ENCODE results near the gene SH2D6. TPM values are rescaled to one million over a fixed set of nuclear protein-coding genes. Genes with fewer than 3 reads are reported as not detected.

The SH2D6 gene
- total RNA-seq, 1 donor from 2014 or later, result not detected

- no peak for TF ChIP-seq CTCF (IDR thresholded peaks at IDR 0.05; ENCODE audit: insufficient read depth, low read length, poor library complexity, severe bottlenecking)
- H3K4me3 ChIP-seq (ENCODE audit: low read depth, low read length), result no peak overlapping the region
- no peaks in the 10 kb centered on the region for H3K27me3 ChIP-seq (ENCODE audit: control insufficient read depth, insufficient read depth, low read length)
- no peaks in the 10 kb centered on the region for H3K36me3 ChIP-seq (ENCODE audit: control insufficient read depth, insufficient read depth, low read length)
- no peak for DNase-seq (ENCODE audit: low read depth)
Observed at GRCh38 chr2:85444629-85445172, 26.2 kb downstream of the SH2D6 start.

DNA sequence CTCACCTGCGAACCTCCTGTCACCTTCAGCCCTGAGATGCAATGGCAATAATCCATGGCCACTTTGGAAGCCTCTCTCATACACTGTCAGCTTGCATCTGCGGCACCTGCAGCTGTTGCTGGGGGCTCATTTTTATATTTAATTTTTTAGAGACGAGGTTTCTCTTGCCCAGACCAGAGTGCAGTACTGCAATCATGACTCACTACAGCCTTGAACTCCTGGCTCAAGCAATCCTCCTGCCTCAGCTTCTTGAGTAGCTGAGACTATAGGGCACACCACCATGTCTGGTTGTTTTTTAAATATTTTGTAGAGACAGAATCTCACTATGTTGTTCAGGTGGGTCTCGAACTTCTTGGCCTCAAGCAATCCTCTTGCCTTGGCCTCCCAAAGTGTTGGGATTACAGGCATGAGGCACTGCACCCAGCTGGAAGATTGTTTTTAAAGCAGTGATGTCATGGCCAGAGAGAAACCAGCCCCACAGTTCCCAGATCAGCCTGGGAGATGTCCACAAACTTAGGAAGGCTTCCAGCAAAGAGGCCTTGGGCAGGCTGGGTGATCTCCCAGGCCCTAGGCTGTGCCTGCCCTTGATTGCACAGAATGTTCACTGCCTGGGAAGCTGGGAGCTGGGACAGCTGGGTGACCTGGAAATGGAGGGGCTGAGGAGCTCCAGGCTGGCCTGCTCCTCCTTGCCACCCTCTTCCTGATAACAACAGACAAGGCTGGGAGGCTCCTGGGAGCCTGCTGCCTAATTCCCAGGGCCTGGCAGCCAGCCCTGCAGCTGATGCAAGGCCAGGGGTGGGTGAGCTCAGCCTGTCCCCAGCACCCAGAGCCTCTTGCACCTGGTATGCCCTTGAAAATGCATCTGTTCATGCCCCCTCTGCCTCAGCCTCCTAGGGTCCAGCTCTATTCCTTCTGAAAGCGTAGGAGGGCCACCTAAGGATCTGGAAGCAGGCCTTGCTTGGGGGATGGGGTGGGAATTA, 27.1 kb downstream of the SH2D6 start:
- no peaks in the 10 kb centered on the region for H3K36me3 ChIP-seq (ENCODE audit: control insufficient read depth, insufficient read depth, low read length)
- no peak for DNase-seq (ENCODE audit: low read depth)
- TF ChIP-seq CTCF (IDR thresholded peaks at IDR 0.05; ENCODE audit: insufficient read depth, low read length, poor library complexity, severe bottlenecking), result no peak
- no peak overlapping the region for H3K4me3 ChIP-seq (ENCODE audit: low read depth, low read length)
- H3K27me3 ChIP-seq (ENCODE audit: control insufficient read depth, insufficient read depth, low read length), result no peaks in the 10 kb centered on the region

DNA sequence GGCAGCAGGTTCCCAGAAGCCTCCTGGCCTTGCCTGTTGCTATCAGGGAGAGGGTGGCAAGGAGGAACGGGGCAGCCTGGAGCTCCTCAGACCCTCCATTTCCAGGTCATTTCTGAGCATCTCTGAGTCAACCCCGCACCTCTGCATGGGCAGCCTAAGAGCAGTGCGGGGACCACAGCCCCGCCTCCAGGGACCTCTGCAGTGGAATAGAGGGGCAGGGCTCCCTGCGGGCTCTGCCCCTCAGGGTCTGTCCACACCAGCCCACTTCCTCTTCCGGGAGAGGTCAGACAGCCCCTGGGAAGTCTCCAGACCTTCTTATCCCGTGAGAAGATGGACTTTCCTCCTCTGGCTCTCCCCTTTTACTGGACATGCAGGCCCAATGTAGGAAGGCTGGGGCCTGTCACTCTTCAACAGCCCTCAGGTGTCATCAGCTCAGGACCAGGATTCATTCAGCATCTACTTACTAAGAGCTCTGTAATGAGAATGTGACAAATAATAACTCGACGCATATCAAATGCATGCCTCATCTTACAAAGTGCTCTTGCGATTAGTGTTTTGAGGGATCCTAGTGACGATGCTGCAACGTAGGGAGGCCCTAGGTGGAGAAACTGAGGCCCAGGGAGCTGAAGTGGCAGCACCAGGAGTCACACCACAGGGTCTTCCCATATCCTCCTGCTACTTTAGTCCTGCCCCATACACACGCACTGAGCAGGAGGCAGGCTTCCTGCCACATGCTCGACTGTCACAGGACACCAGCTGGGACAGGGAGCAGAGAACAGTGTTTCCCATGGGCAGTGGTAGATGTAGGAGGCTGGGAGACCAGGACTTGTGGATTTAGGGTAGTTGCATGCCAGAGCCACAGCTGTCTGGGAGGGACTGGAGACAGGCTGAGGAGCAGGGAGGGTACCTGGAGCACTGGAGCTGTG, 28.0 kb downstream of the SH2D6 start:
- no peaks in the 10 kb centered on the region for H3K27me3 ChIP-seq (ENCODE audit: control insufficient read depth, insufficient read depth, low read length)
- H3K36me3 ChIP-seq (ENCODE audit: control insufficient read depth, insufficient read depth, low read length), result no peaks in the 10 kb centered on the region
- no peak overlapping the region for H3K4me3 ChIP-seq (ENCODE audit: low read depth, low read length)
- no peak for DNase-seq (ENCODE audit: low read depth)
- TF ChIP-seq CTCF (IDR thresholded peaks at IDR 0.05; ENCODE audit: insufficient read depth, low read length, poor library complexity, severe bottlenecking), result no peak

DNA sequence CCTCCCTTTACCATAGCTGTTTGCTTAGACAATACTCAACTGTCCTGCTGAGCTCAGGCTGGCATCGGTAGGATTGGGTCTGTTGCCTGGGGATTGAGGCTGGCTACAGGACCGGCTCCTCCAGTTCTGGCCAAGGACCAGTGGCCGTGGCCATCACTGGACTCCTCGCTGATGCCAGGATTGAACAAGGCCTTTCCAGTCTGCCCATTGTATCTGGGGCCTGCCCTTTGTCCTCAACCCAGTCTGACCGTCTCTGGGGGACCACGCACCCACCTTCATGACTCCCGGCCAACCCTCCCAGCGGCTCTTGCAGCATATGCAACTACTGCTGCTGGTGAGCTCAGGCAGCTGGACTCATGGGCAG, 28.7 kb downstream of the SH2D6 start:
- Histone ChIP-seq H3K36me3 (ENCODE audit: control insufficient read depth, insufficient read depth, low read length) (no peaks in the 10 kb centered on the region), H3K4me3 (ENCODE audit: low read depth, low read length) (no peak overlapping the region), H3K27me3 (ENCODE audit: control insufficient read depth, insufficient read depth, low read length) (no peaks in the 10 kb centered on the region)
- TF ChIP-seq CTCF (IDR thresholded peaks at IDR 0.05; ENCODE audit: insufficient read depth, low read length, poor library complexity, severe bottlenecking), result no peak
- DNase-seq (ENCODE audit: low read depth), result no peak

DNA sequence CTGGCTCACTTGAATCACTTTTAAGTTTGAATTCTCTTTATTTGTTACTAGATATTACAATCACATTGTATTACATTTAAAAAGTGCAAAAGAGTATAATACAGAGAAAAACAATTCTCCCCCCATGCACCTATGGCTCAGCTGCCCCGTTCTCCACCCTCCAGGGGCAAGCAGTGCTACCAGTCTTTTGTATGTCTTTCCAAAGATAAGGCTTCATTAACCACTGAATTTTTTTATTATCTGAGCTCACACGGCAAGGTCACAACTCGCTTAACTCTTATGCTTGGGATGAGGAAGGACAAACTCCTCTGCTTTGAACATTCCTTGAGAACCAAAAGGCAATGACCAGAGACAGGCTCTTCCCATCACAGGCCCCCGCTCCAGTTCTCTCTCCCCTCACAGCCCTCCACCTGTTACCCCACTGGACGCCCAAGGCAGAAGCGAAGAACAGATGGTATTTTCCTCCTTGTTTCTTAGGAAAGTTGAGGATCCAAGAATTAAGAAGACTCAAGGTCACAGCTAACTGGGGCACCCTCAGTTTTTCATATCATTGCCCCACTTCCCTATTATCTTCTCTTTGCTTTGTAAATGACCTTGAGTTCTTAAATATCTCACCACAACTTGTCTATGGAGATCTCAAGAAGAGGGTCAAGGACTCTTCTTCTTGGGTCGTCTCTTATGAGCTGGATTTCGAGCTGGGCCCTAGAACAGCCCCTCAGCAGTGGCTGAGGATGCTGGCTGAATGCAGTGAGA, 30.1 kb downstream of the SH2D6 start:
- H3K36me3 ChIP-seq (ENCODE audit: control insufficient read depth, insufficient read depth, low read length), result no peaks in the 10 kb centered on the region
- no peak for DNase-seq (ENCODE audit: low read depth)
- H3K27me3 ChIP-seq (ENCODE audit: control insufficient read depth, insufficient read depth, low read length), result no peaks in the 10 kb centered on the region
- no peak overlapping the region for H3K4me3 ChIP-seq (ENCODE audit: low read depth, low read length)
- no peak for TF ChIP-seq CTCF (IDR thresholded peaks at IDR 0.05; ENCODE audit: insufficient read depth, low read length, poor library complexity, severe bottlenecking)

Data from kidney epithelial cell (primary cell).